Retinal pigment epithelial cell (primary cell): ENCODE data around the gene DACH1.

Experiments used
- DNase-seq: peaks from one replicate; pipeline ENCODE4 v3.0.0-alpha.2; 2010; ENCODE audit warnings: low read depth
- H3K4me3 ChIP-seq: 2 replicates; pipeline ENCODE4 v1.5.1; 2011; ENCODE audit warnings: mild to moderate bottlenecking, low read length, control low read depth, moderate library complexity
- CTCF ChIP-seq: conservative IDR thresholded peaks from 2 replicates; pipeline ENCODE4 v1.5.1; 2011; ENCODE audit warnings: low read depth, low read length, control low read depth, inconsistent platforms

DACH1 gene

DNA sequence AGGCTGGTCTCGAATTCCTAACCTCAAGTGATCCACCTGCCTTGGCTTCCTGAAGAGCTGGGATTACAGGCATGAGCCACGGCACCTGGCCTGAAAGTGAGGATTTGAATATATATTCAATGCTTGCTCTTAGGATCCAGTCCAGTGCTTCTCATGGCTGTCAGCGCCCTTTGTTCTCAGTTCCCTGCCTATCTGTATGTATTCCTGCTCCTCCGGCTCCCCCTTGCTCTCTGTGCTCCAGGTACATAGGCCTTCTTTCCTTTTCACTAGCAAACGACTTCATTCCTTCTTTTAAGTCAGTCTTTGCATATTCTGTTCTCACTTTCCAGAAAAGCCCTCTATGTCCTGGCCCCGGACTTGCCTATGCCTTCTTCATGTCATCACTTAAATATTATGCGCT, 232.8 kb downstream of the DACH1 start:
- no peak for DNase-seq
- no peak overlapping the region for H3K4me3 ChIP-seq
- no peak for TF ChIP-seq CTCF

DNA sequence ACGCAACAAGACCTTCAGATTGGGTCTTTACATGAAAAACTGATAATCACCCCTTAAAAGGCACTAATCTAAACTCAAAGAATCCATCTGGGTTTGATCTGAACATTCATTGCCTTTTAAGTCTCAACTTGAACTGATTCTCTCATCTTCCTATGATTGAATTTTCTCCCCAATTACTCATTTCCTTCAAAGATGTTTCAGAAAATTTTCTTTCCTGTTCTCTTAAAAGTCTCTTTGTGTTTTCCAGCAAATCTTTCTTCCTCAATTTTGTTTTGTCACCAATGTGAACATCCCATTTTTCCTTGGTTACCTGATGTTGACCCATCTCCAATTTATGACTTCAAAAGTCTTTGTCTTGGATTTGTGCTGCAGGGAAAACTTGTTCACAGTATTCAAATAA, 234.3 kb downstream of the DACH1 start:
- no peak overlapping the region for H3K4me3 ChIP-seq
- no peak for TF ChIP-seq CTCF
- DNase-seq, result no peak

DNA sequence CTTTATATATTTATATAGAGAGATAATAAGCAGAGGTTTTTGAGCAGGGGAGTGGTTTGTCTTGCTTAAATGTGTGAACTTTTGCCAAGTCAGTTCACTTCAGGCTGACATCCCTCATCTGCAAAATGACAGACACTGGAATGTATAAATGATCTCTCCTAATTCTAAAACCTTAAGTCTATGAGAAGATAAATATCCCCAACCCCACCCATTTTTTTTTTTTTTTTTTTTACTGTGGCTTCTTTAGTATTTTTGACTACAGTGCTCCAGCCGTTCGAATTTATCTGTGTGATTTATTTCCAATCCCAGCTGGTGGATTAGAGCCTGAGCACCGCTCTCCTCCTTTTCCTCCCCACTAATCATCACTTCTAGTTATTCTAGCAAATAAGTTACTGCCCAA, 234.8 kb downstream of the DACH1 start:
- no peak for DNase-seq
- TF ChIP-seq CTCF, result no peak

GRCh38 chr13:71629167-71629566, 237.8 kb downstream of the DACH1 start:
- DNase-seq, result no peak
- no peak overlapping the region for H3K4me3 ChIP-seq
- TF ChIP-seq CTCF, result no peak

More for the DNA sequence above, 234.8 kb downstream of the DACH1 start:
- no peak overlapping the region for H3K4me3 ChIP-seq

DNA sequence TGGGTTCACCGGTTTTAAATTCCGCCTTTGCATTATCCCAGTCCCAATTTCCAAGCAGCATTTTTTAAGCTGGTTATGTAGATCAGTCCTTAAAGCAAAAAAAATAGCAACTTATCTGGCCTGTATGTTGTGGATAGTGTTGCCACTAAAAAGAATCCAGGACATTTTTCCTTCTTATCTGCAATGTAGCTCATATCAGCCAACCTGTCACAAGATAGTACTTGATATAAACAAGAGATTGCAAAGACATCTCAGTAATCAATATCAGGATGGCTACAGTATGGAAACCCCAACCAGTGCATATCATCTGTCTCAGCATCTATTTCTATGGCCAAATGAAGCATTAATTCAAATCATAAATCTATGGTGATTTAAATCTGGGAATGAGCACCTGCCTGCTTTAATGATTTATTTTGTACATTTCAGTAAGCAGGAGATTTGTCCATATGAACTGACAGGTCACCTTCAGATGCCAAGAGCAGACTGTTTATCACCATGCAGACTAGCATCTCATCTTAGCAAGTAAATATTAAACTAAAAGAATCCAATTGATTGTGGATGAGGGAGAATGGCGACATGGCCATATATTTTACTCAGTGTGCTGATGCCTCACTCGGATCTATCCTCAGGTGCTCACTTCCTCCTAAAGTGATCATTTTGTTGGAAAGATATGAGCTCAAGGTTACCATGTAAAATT, 240.4 kb downstream of the DACH1 start:
- no peak for TF ChIP-seq CTCF
- H3K4me3 ChIP-seq, result no peak overlapping the region
- no peak for DNase-seq

- no peak for DNase-seq
- H3K4me3 ChIP-seq, result no peak overlapping the region
- TF ChIP-seq CTCF, result no peak
Observed at GRCh38 chr13:71625694-71626093, 241.3 kb downstream of the DACH1 start.
